Measurements from ENCODE around the gene NBEA.

Gene NBEA

GRCh38 chr13:35501661-35502235, 559.7 kb downstream of the NBEA start:
- no peak for TF ChIP-seq USF1 (IDR thresholded peaks at IDR 0.05)
- no peak for TF ChIP-seq TCF12 (IDR thresholded peaks at IDR 0.05; ENCODE audit: low read depth)
- TF ChIP-seq EP300 (IDR thresholded peaks at IDR 0.05; ENCODE audit: borderline replicate concordance), result no peak
- no peak for TF ChIP-seq REST (IDR thresholded peaks at IDR 0.05; ENCODE audit: low read depth)
- TF ChIP-seq, protein P1, sequence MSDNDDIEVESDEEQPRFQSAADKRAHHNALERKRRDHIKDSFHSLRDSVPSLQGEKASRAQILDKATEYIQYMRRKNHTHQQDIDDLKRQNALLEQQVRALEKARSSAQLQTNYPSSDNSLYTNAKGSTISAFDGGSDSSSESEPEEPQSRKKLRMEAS (IDR thresholded peaks at IDR 0.05), result no peak
- TF ChIP-seq CREB1 (IDR thresholded peaks at IDR 0.05; ENCODE audit: low read depth), result no peak
- TF ChIP-seq CEBPB (IDR thresholded peaks at IDR 0.05), result no peak
- TF ChIP-seq EGR1 (IDR thresholded peaks at IDR 0.05), result no peak

DNA sequence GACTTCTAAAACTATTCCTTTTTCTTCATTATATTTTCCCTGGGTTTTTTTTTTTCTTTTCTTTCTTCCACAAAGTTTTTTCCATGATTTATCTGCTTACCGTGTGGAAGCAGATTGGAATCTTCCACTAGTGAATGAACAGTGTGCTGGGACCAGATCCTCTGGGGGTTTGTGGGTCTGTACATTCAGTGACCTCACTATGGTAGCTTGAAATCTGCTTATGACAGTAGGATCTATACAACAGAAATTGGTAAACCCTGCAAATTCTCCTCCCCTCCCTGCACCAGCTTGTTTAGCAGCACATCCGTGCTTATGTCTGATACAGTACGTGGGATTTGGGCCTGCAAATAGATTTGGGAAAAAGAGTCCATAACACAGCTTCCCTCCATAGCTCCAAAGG, 560.4 kb downstream of the NBEA start:
- no peak for TF ChIP-seq USF1 (IDR thresholded peaks at IDR 0.05)
- no peak for TF ChIP-seq REST (IDR thresholded peaks at IDR 0.05; ENCODE audit: low read depth)

DNA sequence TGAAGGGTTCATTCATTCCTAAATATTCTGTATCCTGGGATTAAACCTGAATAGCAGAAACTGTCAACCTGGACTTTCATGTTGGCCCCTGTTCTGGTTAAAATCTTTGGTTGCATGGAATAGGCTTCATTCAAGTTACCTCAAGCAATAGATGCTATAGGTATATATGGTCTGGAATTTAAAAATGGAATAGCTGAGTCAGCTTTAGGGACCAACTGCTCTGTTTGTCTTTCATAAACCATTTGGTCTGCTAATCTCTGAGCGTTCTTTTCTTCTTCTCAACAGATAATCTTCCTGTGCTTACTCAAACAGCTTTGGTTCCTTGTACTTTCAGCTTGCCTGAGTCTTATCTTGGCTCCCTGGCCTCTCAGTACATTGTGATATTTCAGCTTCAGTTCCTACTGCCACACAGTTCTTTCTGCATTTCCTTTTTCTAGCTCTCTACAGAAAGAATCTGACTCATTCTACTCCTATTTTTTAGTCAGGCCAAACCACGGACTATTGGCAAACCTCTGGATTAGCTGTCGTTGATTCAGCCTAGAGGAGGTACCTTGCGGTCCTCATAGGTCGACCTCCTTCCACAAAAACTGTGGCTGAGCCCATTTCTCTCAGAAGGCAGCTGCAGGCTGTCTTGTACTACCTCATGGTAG, 570.3 kb downstream of the NBEA start:
- TF ChIP-seq TAF1 (IDR thresholded peaks at IDR 0.05; ENCODE audit: low read depth) (no peak), EGR1 (IDR thresholded peaks at IDR 0.05) (no peak), USF1 (IDR thresholded peaks at IDR 0.05) (no peak), RAD21 (IDR thresholded peaks at IDR 0.05; ENCODE audit: low read depth) (no peak), NFIC (IDR thresholded peaks at IDR 0.05) (no peak), YY1 (IDR thresholded peaks at IDR 0.05; ENCODE audit: low read depth) (no peak), TCF12 (IDR thresholded peaks at IDR 0.05; ENCODE audit: low read depth) (no peak), CEBPB (IDR thresholded peaks at IDR 0.05) (no peak), CREB1 (IDR thresholded peaks at IDR 0.05; ENCODE audit: low read depth) (no peak), FOXM1 (IDR thresholded peaks at IDR 0.05; ENCODE audit: borderline replicate concordance, low read depth) (no peak), EP300 (IDR thresholded peaks at IDR 0.05; ENCODE audit: borderline replicate concordance) (no peak), REST (IDR thresholded peaks at IDR 0.05; ENCODE audit: low read depth) (no peak), ZBTB7A (IDR thresholded peaks at IDR 0.05; ENCODE audit: low read depth) (no peak), TEAD4 (IDR thresholded peaks at IDR 0.05) (no peak)
- TF ChIP-seq, protein P1 (IDR thresholded peaks at IDR 0.05), result no peak

GRCh38 chr13:35514061-35514477, 572.0 kb downstream of the NBEA start:
- TF ChIP-seq CEBPB (IDR thresholded peaks at IDR 0.05) (no peak), USF1 (IDR thresholded peaks at IDR 0.05) (no peak), YY1 (IDR thresholded peaks at IDR 0.05; ENCODE audit: low read depth) (no peak), CREB1 (IDR thresholded peaks at IDR 0.05; ENCODE audit: low read depth) (no peak), ZBTB7A (IDR thresholded peaks at IDR 0.05; ENCODE audit: low read depth) (no peak), RAD21 (IDR thresholded peaks at IDR 0.05; ENCODE audit: low read depth) (no peak), TAF1 (IDR thresholded peaks at IDR 0.05; ENCODE audit: low read depth) (no peak), REST (IDR thresholded peaks at IDR 0.05; ENCODE audit: low read depth) (no peak), NFIC (IDR thresholded peaks at IDR 0.05) (no peak), EGR1 (IDR thresholded peaks at IDR 0.05) (no peak), TCF12 (IDR thresholded peaks at IDR 0.05; ENCODE audit: low read depth) (no peak), TEAD4 (IDR thresholded peaks at IDR 0.05) (no peak), FOXM1 (IDR thresholded peaks at IDR 0.05; ENCODE audit: borderline replicate concordance, low read depth) (no peak), EP300 (IDR thresholded peaks at IDR 0.05; ENCODE audit: borderline replicate concordance) (no peak)
- TF ChIP-seq, protein P1 (IDR thresholded peaks at IDR 0.05), result no peak

Measured in Ishikawa (cell line).